Measurements from ENCODE around the gene PALLD. TPM values are rescaled to one million over a fixed set of nuclear protein-coding genes. Genes with fewer than 3 reads are reported as not detected.

The PALLD gene
- total RNA-seq, 6 experiments from 2014 or later: 7.7 to 81.6 (median 24.8) TPM

- no peak overlapping the region for H3K4me3 ChIP-seq
- WGBS (ENCODE audit: insufficient coverage, low coverage, low lambda C conversion rate, missing lambda C conversion rate): 69% methylated on average over 2 of the region's 4 CpGs
- no peaks in the 10 kb centered on the region for H3K27me3 ChIP-seq
- intact Hi-C loops (cut with DNase I): no loop called here
- H3K27ac ChIP-seq: no peak overlapping the region
- no peak for DNase-seq
- ATAC-seq: no peak
- no peaks in the 10 kb centered on the region for H3K36me3 ChIP-seq
- TF ChIP-seq CTCF (IDR thresholded peaks at IDR 0.05) (no peak), POLR2A (IDR thresholded peaks at IDR 0.05) (no peak)
- H3K9me3 ChIP-seq: no peaks in the 10 kb centered on the region
- H3K4me1 ChIP-seq: no peaks in the 10 kb centered on the region
These were observed 112.5 kb downstream of the PALLD start for GRCh38 chr4:168609369-168609768.

GRCh38 chr4:168610911-168611530 is 114.2 kb downstream of the PALLD start:
- H3K9me3 ChIP-seq: no peaks in the 10 kb centered on the region
- intact Hi-C loops (cut with DNase I): no loop called here
- H3K27me3 ChIP-seq: no peaks in the 10 kb centered on the region
- WGBS (ENCODE audit: insufficient coverage, low coverage, low lambda C conversion rate, missing lambda C conversion rate): 78% methylated on average over 5 of the region's 6 CpGs
- DNase-seq (no peak), ATAC-seq (no peak)
- TF ChIP-seq POLR2A (IDR thresholded peaks at IDR 0.05) (no peak), CTCF (IDR thresholded peaks at IDR 0.05) (no peak)
- no peaks in the 10 kb centered on the region for H3K4me1 ChIP-seq
- H3K4me3 ChIP-seq: no peak overlapping the region
- no peaks in the 10 kb centered on the region for H3K36me3 ChIP-seq
- H3K27ac ChIP-seq: no peak overlapping the region

GRCh38 chr4:168612450-168613135 is 115.7 kb downstream of the PALLD start:
- Histone ChIP-seq H3K4me1 (no peaks in the 10 kb centered on the region), H3K9me3 (no peaks in the 10 kb centered on the region), H3K27ac (no peak overlapping the region), H3K36me3 (no peaks in the 10 kb centered on the region), H3K4me3 (no peak overlapping the region), H3K27me3 (no peaks in the 10 kb centered on the region)
- TF ChIP-seq CTCF (IDR thresholded peaks at IDR 0.05) (no peak), POLR2A (IDR thresholded peaks at IDR 0.05) (no peak)
- 29% methylated on average over 4 of the region's 4 CpGs for WGBS (ENCODE audit: insufficient coverage, low coverage, low lambda C conversion rate, missing lambda C conversion rate)
- ATAC-seq (no peak), DNase-seq (no peak)
- intact Hi-C loops (cut with DNase I): no loop called here

GRCh38 chr4:168613869-168614268 is 117.0 kb downstream of the PALLD start:
- H3K4me3 ChIP-seq: no peak overlapping the region
- TF ChIP-seq POLR2A (IDR thresholded peaks at IDR 0.05) (no peak), CTCF (IDR thresholded peaks at IDR 0.05) (no peak)

More at GRCh38 chr4:168613869-168614268, 117.0 kb downstream of the PALLD start:
- WGBS (ENCODE audit: insufficient coverage, low coverage, low lambda C conversion rate, missing lambda C conversion rate): 76% methylated on average over 5 of the region's 5 CpGs
- ATAC-seq (no peak), DNase-seq (no peak)
- intact Hi-C loops (cut with DNase I): no loop called here
- Histone ChIP-seq H3K27ac (no peak overlapping the region), H3K9me3 (no peaks in the 10 kb centered on the region), H3K4me1 (no peaks in the 10 kb centered on the region), H3K27me3 (no peaks in the 10 kb centered on the region), H3K36me3 (no peaks in the 10 kb centered on the region)

All from right lobe of liver (tissue), 6 donors.